ENCODE data around the gene TSFM. TPM values are rescaled to one million over a fixed set of nuclear protein-coding genes. Genes with fewer than 3 reads are reported as not detected.
A peak's percentile ranks its signal among the peaks of the same experiment; 100 is the strongest.

The TSFM gene
- total and polyA plus RNA-seq, 2 of the 4 experiments (the other 2 are of a cell fraction): 11.5 to 14.0 TPM

GRCh38 chr12:57749061-57749460 is 33.5 kb upstream of the TSFM start:
- Histone ChIP-seq H3K18ac (ENCODE audit: low read depth, low read length) (no peak overlapping the region), H3K9me3 (ENCODE audit: control insufficient read depth, insufficient read depth, low read length) (no peaks in the 10 kb centered on the region), H4K20me1 (ENCODE audit: insufficient read depth, low read length) (0 out of 2 replicates have a peak, but pooled peaks cover 7% of the 10 kb centered on the region), H3K9ac (ENCODE audit: low read depth, low read length) (no peak overlapping the region), H3K4ac (ENCODE audit: low read depth, low read length) (no peak overlapping the region), H3K9me1 (ENCODE audit: insufficient read depth, low read length) (peaks cover 18% of the 10 kb centered on the region), H2AFZ (replicated peaks; ENCODE audit: low read length, poor library complexity) (no peak overlapping the region), H2BK5ac (ENCODE audit: low read depth, low read length, poor library complexity, severe bottlenecking) (no peak overlapping the region), H3K4me3 (ENCODE audit: insufficient read depth, low read depth, low read length) (no peak overlapping the region), H2AK9ac (replicated peaks; ENCODE audit: low read depth, low read length, poor library complexity) (peak overlapping the region; percentile 28), H3K27ac (ENCODE audit: insufficient read depth, low read length) (no peak overlapping the region), H4K8ac (ENCODE audit: low read depth in 2 of 2, low read length in 2 of 2) (no peak overlapping the region), H4K91ac (ENCODE audit: insufficient read depth, low read depth, low read length) (no peak overlapping the region), H3K4me1 (ENCODE audit: control insufficient read depth, insufficient read depth, low read length) (peaks cover 7% of the 10 kb centered on the region), H3K36me3 (ENCODE audit: control insufficient read depth, insufficient read depth, low read length) (peaks cover 24% of the 10 kb centered on the region), H3K27me3 (ENCODE audit: control insufficient read depth, insufficient read depth, low read length) (no peaks in the 10 kb centered on the region), H3K14ac (replicated peaks; ENCODE audit: low read depth, low read length) (no peak overlapping the region), H2BK120ac (ENCODE audit: low read depth, low read length) (no peak overlapping the region), H2BK15ac (ENCODE audit: low read depth, low read length) (no peak overlapping the region), H3K79me1 (ENCODE audit: low read depth in 1 of 2, low read length in 2 of 2) (peaks cover 28 to 62% of the 10 kb centered on the region in 2 experiments; a peak in 3 of 4 replicates), H2AK5ac (ENCODE audit: low read depth, low read length) (no peak overlapping the region), H4K5ac (ENCODE audit: low read depth, low read length) (no peak overlapping the region), H2BK20ac (ENCODE audit: low read depth, low read length) (no peak overlapping the region), H3K23ac (ENCODE audit: low read depth, low read length) (no peak overlapping the region), H3K4me2 (ENCODE audit: low read depth, low read length) (no peak overlapping the region), H3K56ac (ENCODE audit: extremely low read depth, insufficient read depth, low read length) (no peak overlapping the region)
- in situ Hi-C loops (cut with MboI; ENCODE audit: low sequenced_read_pairs): no loop called here
- ATAC-seq (ENCODE audit: low read depth) (no peak), DNase-seq (no peak)
- WGBS, 2 experiments (ENCODE audit: extremely low coverage in 2 of 2, insufficient read length in 1 of 2): no CpG with 5 or more reads among the region's 5 CpGs
- ChIA-PET POLR2A (ENCODE audit: unreplicated experiment) (no interaction called here), CTCF (no interaction called here)
- no peak for TF ChIP-seq RAD21 (IDR thresholded peaks at IDR 0.05; ENCODE audit: low read length)
- TF ChIP-seq FOS (IDR thresholded peaks at IDR 0.05; ENCODE audit: low read depth, low read length): no peak
- no peak for TF ChIP-seq MAZ (IDR thresholded peaks at IDR 0.05; ENCODE audit: borderline replicate concordance, low read depth, low read length)
- intact Hi-C loops (cut with micrococcal nuclease): no loop called here
- dilution Hi-C loops (cut with HindIII; ENCODE audit: low sequenced_read_pairs, unreplicated experiment): no loop called here
- no TSS peak for BruUV-seq (replicated peaks)
